Liver (tissue), 3 donors: ENCODE measurements around the gene CSRP1.

Source experiments
- JUND ChIP-seq, 2 donors: IDR thresholded peaks; 2 replicates each; pipeline ENCODE4 v1.6.1; 2016; ENCODE audit warnings: antibody characterized with exemption in 2 of 2
- TF ChIP-seq, protein P1 (sequence below): fragments of 150-350 bp; IDR thresholded peaks from 2 replicates; pipeline ENCODE4 v1.5.1; 2017; ENCODE audit warnings: improper control_type of control experiment, low read depth, low read length; ENCODE audit not compliant: missing input control
- TF ChIP-seq, protein P2 (sequence below): IDR thresholded peaks from 2 replicates; pipeline ENCODE4 v1.6.1; 2016; ENCODE audit warnings: antibody characterized with exemption, mild to moderate bottlenecking
- donor health status: healthy.
- donor health status: healthy.

DNA sequence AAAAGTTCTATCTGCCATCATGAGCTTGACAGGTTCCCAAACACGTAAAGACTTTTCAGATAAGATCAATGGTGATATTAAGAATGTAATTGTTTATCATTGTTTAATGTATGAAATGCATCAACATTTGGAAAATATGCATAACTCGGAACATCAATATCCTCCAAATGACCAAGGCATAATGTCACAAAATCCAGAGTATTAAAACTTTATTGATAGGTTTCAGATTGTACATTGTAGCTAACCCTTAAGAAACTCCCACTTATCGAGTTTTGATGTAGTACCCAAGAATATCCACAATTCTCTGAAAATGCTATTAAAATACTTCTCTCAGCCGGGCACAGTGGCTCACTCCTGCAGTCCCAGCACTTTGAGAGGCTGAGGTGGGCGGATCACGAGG, 73.3 kb downstream of the CSRP1 start:
- no peak for TF ChIP-seq JUND (IDR thresholded peaks at IDR 0.05)
- TF ChIP-seq, protein P1, sequence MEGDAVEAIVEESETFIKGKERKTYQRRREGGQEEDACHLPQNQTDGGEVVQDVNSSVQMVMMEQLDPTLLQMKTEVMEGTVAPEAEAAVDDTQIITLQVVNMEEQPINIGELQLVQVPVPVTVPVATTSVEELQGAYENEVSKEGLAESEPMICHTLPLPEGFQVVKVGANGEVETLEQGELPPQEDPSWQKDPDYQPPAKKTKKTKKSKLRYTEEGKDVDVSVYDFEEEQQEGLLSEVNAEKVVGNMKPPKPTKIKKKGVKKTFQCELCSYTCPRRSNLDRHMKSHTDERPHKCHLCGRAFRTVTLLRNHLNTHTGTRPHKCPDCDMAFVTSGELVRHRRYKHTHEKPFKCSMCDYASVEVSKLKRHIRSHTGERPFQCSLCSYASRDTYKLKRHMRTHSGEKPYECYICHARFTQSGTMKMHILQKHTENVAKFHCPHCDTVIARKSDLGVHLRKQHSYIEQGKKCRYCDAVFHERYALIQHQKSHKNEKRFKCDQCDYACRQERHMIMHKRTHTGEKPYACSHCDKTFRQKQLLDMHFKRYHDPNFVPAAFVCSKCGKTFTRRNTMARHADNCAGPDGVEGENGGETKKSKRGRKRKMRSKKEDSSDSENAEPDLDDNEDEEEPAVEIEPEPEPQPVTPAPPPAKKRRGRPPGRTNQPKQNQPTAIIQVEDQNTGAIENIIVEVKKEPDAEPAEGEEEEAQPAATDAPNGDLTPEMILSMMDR = no peak
- TF ChIP-seq, protein P2, sequence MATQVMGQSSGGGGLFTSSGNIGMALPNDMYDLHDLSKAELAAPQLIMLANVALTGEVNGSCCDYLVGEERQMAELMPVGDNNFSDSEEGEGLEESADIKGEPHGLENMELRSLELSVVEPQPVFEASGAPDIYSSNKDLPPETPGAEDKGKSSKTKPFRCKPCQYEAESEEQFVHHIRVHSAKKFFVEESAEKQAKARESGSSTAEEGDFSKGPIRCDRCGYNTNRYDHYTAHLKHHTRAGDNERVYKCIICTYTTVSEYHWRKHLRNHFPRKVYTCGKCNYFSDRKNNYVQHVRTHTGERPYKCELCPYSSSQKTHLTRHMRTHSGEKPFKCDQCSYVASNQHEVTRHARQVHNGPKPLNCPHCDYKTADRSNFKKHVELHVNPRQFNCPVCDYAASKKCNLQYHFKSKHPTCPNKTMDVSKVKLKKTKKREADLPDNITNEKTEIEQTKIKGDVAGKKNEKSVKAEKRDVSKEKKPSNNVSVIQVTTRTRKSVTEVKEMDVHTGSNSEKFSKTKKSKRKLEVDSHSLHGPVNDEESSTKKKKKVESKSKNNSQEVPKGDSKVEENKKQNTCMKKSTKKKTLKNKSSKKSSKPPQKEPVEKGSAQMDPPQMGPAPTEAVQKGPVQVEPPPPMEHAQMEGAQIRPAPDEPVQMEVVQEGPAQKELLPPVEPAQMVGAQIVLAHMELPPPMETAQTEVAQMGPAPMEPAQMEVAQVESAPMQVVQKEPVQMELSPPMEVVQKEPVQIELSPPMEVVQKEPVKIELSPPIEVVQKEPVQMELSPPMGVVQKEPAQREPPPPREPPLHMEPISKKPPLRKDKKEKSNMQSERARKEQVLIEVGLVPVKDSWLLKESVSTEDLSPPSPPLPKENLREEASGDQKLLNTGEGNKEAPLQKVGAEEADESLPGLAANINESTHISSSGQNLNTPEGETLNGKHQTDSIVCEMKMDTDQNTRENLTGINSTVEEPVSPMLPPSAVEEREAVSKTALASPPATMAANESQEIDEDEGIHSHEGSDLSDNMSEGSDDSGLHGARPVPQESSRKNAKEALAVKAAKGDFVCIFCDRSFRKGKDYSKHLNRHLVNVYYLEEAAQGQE = no peak
